HG03095 (cell line): Measurements from ENCODE around the gene PRM1.
"Not testable (repeated sequence)": the region's sequence is repeated elsewhere in the genome, so short reads cannot be mapped to it uniquely, and the experiment has no call there.

Experiments used
- ATAC-seq: cut with Tn5 transposase; IDR thresholded peaks from one replicate; pipeline ENCODE4 v1.9.1; 2021; ENCODE audit warnings: moderate library complexity; ENCODE audit not compliant: unreplicated experiment

The PRM1 gene

DNA sequence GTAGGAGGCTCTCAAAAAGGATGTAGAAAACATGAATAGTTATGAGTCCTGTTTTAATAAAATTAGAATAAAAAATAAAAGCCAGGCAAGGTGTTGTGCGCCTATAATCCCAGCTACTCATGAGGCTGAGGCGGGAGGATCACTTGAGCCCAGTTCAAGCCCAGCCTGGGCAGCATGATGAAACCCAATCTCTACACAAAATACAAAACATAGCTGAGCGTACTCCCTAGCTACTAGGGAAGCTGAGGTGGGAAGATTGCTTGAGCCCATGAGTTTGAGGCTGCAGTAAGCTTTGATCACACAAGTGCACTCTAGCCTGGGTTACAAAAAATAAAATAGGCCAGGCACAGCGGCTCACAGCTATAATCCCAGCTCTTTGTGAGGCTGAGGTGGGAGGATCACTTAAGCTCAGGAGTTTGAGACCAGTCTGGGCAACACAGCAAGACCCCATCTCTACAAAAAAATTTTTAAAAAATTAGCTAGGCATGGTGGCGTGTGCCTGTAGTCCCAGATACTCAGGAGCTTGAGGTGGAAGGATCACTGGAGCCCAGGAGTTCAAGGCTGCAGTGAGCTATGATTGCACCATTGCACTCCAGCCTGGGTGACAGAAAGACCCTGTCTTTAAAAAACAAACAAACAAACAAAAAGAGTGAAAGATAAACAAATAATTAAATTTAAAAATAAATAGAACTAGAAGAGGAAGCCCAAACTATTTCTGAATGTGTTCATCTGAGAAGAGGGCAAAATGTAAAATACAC is 17.2 kb upstream of the PRM1 start:
- peak; percentile 24 for ATAC-seq

DNA sequence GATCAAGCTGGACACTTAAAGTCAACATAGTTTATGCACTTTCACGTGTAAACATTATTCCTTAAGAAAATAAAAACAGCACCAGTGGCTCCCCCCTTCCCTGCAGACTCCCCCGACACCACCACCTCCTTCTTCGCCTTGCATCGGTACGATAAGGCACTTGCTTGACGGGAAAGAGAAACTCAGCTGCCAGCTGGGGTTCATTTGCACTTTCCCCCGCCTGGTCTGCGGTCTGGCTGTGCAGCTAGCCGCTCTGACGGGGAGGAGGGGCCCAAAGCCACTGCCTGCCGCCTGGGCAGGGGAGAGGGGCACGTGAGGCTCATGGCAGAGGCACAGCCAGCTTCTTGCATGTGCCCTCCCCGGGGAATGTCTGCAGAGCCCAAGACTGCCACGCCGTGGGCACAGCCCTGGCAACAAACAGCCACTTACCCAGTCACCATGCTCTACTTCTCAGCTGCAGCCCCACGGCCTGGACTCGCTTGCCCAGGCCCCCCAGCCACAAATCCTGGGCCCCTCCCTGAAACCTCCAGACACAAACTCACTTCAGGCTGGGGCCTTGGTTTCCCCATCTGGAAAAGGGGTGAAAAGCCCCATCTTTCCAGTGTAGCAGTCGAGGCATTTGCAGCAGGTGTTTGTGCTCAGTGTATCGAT is 16.5 kb upstream of the PRM1 start:
- peak; percentile 56 for ATAC-seq

DNA sequence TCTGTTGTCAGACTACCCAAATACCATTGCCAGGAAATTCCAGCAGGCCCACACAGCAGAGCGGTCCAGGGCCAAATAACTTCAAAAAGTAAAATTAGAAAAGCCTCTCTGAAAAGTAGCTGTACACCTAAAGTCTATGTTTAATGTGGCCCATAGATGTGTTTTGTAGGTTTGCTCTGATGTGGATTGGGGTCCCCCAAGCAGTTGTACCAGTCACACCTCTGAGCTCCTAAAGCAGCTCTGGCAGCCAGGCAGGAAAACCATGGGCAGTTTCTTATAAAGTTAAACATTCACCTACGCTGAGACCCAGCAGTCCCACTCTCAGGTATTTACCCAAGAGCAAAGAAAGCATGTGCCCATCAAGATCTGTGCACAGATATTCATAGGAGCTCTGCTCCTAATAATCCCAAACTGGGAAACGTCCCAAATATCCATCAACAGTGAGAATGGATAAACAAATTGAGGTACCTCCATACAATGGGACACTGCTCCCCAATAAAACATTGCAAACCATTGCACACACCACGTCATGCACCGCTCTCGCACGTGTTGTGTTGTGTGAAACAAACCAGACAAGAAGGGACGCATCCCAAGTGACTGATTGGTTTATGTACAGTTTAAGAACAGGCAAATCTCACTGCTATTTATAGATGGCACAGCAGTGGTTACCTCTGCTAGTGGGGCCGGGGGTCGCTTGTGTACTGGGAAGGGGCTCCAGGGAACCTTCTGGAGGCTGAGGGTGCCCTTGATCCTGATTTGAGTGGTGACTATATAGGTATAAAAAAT is 15.8 kb upstream of the PRM1 start:
- ATAC-seq: no peak

DNA sequence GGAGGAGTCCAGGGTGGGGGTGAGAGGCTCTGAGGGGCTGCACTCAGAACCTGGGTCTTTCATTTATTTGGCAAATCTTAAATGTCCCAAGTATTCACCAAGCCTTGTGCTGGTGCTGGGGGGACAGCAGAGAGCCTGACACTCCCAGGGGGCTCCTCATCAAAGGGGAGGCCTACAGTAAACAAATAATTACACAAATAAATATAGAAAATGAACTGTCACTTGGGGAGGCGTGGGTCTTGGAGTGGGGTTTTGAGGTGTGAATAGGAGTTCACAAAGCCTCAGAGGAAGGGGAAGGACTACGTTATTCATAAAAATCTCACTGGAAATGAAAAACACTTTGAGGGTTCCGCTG is 15.2 kb upstream of the PRM1 start:
- ATAC-seq: no peak

DNA sequence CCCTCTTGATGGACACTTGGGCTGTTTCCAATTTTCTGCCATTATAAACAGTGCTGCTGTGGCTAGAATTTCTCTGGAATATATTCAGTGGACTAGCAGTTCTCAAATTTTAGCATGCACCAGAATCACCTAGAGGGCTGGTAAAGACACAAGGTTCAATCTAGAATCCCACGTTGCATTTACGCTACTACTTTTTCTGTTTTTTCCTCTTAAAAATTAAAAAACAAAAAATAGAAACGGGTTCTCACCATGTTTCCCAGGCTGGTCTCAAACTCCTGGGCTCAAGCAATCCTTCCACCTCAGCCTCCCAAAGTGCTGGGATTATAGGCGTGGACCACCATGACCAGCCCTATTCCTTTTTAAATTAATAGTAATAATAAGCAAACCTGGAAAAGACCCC is 14.5 kb upstream of the PRM1 start:
- ATAC-seq: no peak

DNA sequence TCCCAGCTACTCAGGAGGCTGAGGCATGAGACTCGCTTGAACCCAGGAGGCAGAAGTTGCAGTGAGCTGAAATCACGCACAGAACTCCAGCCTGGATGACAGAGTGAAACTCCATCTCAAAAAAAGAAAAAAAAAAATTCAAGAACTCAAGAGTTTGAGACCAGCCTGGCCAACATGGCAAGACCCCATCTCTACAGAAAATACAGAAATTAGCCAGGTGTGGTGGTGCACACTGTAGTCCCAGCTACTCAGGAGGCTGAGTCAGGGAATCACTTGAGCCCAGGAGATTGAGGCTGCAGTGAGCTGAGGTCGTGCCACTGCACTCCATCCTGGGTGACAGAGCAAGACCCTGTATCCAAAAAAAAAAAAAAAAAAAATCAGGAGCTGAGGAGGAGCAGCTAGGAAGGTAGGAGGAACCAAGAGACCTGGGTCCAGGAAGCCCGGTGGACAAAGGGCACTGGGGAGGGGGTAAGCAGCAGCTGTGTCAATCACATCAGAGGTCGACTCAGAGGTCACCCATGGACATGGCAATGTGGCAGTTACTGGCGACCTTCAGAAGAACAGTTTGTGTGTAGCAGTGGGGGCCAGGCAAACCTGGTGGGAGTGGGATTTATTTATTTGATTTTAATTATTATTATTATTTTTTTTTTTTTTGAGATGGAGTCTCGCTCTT is 11.1 kb upstream of the PRM1 start:
- ATAC-seq: no peak

DNA sequence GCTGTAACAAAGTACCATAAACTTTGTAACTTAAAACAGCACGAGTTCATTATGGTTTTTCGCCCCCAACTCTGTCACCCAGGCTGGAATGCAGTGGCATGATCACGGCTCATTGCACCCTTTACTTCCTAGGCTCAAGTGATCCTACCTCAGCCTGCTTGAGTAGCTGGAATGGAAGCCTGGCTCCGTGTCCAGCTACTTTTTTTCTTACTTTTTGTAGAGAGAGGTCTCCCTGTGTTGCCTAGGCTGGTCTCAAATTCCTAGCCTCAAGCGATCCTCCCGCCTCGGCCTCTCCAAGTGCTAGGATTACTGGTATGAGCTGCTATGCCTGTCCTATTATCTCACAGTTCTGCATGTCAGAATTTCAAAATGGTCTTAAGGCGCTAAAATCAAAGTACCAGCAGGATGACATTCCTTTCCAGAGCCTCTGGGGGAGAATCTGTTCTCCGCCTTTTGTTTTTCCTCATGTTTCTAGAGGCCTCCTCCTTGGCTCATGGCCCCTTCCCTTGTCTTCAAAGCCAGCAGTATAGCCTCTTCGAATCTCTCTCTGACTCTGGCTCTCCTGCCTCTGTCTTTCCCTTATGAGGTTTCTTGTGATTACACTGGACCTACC is 10.1 kb upstream of the PRM1 start:
- no peak for ATAC-seq

DNA sequence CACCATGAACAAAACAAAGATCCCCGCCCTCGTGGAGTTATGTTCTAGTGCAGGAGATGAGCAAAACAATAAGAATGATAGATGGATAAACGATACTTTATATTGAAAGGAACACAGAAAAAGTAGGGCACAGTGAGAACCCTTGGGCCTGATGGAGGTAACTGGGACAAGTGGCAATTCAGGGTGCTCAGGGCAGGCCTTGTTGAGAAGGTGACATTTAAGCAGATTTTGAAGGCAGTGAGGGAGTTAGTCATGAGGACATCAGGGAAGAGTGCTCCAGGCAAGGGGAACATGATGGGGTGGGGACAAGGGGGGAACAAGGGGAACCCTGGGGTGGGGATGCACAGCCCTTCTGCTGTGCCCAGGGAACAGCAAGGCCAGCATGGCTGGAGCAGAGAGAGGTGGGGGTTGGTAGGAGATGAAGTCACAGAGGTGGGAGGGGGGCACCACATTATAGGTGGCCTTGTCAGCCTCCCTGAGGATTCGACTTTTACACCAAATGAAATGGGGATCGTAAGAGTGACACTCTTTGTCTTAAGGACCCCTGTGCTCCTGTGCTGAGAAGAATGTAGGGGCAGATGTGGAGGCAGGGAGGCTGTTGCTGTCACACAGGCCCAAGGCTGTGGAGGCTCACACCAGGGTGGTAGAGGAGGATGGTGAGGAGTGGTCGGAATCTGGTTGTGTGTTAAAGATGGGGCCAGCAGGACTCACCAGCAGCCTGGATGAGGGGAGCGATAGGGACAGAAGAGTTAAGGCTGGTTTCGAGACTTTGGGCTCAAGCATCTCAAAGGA is 9.2 kb upstream of the PRM1 start:
- no peak for ATAC-seq

DNA sequence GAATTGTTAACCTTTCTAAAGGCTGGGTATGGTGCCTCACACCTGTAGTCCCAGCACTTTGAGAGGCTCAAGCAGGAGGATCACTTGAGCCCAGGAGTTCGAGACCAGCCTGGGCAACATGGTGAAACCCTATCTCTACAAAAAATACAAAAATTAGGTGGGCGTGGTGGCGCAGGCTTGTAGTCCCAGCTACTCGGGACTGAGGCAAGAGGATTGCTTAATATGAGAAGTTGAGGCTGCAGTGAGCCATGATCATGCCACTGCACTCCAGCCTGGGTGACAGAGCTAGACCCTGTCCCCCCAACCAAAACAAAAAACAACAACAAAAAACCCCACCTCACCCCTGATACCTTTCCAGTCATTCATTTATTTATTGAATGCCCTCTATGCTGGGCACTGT is 8.6 kb upstream of the PRM1 start:
- ATAC-seq: not testable (repeated sequence)

DNA sequence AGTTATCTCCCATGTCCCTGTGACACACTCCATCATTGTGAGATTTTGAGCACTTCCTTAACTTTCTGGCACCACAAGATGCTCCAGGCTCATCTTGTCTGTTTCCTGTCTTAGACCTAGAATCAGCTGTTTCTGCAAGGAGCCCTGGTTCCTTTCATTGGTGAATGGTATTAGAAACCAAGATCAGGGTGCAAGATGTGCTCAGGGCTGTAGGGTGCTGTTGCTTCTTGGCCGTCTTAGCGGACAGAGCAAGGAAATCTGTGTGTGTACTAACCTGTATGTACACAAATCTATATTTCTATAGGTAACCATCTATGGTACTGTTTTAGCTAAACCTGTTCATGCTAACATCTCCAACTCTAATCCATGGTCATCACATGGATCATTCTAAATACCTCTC is 8.1 kb upstream of the PRM1 start:
- ATAC-seq: no peak

DNA sequence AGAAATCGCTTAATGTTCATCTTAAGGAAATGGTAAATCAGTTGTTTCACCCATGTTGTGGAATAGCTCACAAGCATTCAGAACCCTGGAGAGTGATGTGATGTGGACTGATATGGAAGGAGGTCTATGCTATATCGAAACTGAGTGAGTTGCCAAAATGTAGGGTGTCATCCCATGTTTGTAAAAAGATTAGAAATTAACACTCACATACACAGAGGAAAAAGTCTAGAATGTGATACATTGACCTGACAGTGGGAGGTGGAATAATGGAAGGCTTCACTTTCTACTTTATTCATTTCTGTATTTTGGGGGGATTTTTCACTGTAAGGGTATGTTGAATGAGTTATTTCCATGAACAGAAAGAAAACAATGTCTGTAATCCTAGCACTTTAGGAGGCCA is 4.7 kb upstream of the PRM1 start:
- ATAC-seq: no peak

DNA sequence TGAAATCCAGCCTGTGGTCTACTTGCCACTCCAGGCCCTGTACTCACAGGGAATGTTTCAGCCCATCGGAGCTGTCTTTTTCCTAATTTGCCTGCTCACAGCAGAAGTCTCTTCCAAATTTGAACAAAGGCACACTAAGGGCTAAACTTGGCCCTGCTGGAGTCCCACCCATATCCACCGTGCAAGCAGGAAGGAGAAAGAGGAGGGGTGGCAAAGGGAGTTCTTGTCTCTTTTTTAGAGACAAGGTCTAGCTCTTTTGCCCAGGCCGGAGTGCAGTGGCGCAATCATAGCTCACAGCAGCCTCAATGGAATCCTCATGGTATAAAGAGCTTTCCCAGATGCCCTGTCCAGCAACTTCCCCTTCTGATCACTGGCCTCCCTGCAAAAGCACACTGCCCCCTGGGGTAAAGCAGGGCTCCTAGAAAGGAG is 2.7 kb upstream of the PRM1 start:
- ATAC-seq: no peak

DNA sequence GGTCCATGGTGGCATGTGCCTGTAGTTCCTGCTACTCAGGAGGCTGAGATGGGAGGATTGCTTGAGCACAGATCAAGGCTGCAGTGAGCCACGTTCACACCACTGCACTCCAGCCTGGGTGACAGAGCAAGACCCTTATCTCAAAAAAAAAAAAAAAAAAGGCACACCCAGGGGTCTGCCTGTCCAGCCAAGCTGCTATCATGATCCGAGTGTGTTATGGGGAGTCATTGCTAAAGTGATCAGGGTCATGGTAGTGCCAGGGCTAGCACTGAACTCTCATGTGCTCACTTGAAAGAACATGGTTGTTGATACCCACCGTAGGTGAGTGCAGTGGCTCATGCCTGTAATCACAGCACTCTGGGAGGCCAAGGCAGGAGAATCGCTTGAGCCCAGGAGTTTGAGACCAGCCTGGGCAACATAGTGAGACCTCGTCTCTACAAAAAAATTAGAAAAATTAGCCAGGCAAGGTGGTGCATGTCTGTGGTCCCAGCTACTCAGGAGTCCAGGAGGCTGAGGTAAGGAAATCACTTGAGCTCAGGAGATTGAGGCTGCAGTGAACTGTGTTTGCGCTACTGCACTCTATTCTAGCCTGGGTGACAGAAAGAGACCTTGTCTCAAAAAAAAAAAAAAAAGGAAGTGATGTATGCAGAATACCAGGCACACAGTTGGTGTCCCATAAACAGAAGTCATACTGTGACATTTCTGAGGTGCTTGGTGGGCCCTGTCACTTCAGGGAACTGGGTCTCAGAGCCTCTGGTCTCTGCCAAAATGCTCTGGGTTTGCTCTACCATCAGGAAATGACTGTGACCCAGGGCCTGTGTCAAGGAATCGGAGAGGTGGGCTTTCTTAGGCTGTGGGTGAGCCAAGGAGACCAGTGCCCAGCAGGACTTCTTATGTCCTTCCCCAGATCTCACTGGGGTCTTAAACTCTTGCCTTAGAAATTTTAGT is 2.2 kb downstream of the PRM1 start:
- ATAC-seq: no peak

DNA sequence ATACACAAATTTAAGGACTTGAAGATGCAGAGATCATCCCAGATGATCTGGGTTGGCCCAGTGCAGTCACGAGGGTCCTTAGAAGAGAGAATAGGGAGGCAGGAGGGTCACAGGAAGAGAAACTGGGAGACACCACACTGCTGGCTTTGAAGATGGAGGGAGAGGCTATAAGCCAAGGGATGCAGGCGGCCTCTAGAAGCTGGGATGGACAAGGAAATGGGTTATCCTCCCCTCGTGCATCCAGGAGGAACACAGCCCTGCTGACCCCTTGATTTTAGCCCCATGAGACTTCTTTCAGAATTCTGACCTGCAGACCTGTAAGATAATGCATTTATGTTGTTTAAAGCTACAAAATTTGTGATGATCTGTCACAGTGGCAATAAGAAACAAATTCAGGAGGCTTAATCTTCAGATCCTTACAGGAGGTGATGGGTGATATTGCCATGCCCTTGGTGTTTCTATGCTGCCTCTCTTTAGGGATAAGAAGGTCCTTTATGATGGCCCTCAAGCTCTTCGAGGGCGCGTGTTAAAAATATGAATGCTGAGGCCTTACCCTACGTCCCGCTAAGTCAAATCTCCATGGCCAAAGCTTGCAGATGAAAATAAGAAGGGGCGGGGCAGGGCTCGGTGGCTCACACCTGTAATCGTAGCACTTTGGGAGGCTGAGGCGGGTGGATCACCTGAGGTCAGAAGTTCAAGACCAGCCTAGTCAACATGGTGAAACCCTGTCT is 3.4 kb downstream of the PRM1 start:
- ATAC-seq: no peak

DNA sequence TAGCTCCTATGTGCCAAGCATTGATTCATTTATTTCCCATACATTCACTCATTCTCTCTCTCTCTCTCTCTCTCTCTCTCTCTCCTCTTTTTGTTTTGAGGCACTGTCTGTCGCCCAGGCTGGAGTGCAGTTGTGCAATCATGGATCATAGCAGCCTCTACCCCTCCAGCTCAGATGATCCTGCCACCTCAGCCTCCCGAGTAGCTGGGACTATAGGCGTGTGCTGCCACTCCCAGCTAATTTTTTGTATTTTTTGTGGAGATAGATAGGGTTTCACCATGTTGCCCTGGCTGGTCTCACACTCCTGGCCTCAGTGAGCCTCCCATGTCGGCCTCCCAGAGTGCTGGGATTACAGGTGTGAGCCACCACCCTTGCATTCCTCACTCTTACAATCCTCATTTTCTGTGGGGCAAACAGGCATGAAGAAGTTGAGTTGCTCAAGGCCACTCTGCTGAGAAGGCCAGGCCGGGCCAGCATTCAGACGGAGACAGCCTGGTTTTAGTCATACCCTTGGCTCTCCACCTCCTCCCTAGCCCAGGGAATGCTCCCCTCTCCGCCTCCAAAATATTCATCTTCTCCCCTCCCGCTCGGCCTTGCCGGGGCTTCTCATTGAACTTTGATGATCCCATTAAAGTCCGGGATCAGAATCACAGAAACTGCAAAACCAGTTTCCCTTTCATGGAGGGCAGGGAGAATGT is 4.1 kb downstream of the PRM1 start:
- no peak for ATAC-seq

DNA sequence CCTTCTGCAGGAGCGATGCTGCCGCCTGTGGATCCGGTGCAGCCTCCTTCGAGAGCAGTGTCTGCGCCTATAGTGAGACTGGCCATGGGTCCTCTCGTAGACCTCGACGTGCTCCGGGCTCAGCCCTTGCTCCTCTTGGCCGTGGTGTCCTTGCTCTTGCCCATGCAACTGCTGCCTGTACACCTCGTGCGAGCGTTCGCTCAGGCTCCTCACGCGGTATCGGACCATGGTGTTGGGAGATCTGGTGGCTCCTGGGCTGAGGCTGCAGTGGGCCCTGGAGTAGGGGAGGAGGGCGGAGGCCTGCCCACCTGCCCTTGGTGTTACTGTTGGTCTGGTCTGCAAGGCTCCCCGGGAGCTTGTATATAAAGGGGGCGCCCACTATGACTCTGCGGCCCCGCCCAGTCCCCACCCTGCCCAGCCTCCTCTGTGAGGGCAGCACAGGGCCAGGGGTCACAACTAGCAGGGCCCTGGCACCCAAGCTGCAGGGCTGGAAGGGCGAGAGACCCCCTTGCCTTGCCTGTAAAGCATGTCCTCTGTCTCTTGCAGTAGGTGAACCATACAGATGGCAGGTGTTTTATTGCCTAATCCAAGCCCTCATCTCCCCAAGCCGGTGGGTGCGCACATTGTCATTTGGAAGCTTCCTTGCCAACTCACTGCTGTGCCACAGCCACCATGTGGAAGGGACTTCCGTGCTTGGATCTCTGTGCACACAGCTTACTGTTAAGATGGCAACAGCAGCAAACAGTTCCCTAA is 4.8 kb downstream of the PRM1 start, which contains the start of gene PRM2:
TSS of gene PRM2 (minus strand) at position 338 of the 753 bp plus-strand sequence. CDS start at position 228, 110 bp downstream.
- ATAC-seq: no peak

DNA sequence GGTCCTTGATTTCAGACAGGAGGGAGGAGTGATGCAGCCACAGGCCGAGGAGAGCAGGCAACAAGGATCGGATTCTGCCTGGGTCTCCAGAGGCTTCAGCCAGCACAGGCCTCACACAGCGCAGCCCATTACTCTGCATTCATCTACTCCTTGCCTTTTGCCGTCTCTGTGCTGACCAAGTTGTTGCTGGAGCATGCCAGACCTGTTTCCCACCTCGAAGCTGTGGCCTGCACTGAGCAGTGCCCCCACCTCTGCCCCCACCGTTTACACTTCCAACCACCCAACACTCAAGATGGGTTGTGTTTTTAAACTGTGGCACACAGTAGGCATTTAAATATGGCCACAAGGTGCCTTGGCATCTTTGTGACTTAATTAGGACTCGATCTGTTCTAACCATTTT is 6.2 kb downstream of the PRM1 start:
- ATAC-seq: no peak
